NCI-H446 (cell line): Measurements from ENCODE around the gene SSR4.

ENCODE experiments used
- DNase-seq, 2 experiments: peaks; one replicate each; lab custom pipeline; 2025; lab: John Stamatoyannopoulos, UW

Gene SSR4

DNA sequence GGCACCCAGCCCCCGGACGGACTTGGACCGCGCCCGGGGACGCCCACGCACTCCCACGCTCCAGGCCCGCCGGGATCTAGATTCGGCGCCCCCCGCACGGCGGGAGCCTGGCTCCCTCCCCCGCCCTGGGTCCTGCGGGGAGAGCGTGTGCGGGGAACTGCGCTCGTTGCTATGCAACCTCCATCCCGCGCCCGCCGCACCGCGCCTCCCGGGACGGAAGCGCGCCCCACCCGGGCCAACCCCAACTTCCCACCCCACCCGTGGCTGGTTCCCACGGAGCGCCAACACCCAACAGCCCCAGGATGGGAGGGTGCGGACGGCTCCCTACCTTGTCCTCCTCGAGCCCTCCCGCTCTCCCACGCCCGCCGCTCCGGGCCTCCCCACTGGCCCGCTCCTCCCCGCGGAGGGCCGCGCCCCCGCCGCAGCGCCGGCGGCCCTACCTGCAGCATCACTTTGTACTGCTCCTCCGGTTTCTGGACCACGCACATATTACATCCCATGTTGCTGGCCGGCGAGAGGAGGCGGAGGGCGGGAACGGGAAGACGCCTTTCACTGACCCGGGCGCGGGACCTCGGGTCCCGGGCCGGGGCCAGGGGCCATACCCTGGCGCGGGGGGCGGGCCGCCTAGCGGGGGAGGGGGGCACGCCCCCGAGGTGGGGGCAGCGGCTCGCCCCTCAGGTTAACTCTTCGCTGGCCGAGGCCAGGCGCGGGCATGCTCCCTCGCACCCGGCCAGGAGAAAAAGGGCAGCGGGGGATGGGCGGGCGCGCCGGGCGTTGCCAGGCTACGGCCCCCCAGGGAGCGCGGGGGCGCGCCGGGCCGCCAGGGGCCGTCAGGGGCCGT, 35.6 kb downstream of the SSR4 start, which contains the start of gene PDZD4:
TSS of gene PDZD4 (minus strand) at position 746 of the 841 bp plus-strand sequence. CDS start at position 500, 246 bp downstream.
- no peak for DNase-seq

DNA sequence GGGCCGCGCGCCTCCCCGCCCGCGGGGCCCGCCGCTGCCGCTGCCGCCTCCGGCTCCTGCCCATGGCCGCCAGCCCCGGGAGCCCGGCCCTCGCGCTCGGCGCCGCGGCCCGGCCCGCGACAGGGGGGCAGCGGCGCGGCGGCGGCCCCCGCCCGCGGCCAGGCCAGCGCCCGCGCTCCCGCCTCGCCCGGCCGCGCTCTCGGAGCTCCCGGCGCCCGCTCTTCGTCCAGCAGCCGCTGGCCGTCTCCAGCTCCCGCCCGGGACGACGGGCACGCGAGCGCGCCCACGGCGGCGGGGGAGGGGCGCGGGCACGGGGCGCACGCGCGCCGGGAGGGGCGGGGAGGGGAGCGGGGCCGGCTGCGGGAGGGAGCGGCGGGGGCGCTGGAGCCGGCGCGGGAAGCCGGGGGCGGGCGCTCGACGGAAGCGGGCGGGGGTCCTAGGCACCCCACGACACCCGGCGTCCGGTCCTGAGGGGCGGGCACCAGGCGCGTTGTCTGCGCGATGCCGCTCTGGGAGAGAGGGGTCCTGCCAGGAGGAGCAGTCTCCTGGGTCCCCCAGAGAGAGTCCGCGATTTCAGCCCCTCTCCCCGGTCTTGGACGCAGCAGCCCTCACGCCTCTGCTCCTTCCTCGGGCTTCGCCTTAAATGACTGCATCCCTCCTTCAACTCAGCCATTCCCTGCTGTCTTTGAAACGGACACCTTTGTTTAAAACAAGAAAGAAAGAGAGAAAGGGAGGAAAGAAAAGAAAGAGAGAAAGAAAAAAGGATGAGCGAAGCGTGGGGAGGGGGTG, 36.4 kb downstream of the SSR4 start:
- DNase-seq = peak in 1 of 2 experiments; percentile 26

- DNase-seq = no peak
Measured at GRCh38 chrX:153831429-153832150, 37.1 kb downstream of the SSR4 start.

GRCh38 chrX:153832728-153833127, 38.3 kb downstream of the SSR4 start:
- DNase-seq = no peak

- no peak for DNase-seq
Measured at GRCh38 chrX:153836921-153837320, 42.5 kb downstream of the SSR4 start.

GRCh38 chrX:153844509-153845082, 50.1 kb downstream of the SSR4 start:
- no peak for DNase-seq

DNA sequence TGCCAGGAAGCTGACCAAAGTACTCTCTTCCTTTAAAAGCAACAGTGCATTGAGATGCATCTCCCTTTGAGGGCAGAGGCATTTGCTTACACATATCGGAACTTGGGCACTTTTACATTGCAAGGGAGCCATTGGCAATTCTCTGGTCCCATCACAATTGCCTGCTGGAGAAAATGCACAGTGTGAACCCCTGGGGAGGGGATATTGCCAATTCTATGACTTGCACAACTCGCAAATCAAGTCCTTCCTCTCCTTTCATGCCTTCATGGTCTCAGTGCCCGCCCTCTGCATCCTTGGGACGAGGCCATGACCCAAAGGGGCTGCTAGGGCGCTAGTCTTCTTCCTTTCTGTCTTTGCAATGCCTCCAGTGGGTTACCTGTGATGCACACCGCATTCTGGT, 50.7 kb downstream of the SSR4 start:
- DNase-seq = no peak

- DNase-seq = no peak
Measured at GRCh38 chrX:153845842-153846241, 51.4 kb downstream of the SSR4 start.
